WERI-Rb-1 (cell line): Measurements from ENCODE around the gene BIRC7.

Experiments used
- DNase-seq: peaks from one replicate; pipeline ENCODE4 v3.0.0-alpha.2; 2020
- H3K27ac ChIP-seq: fragments of 250-450 bp; sonication (Bioruptor Pico); 2 replicates; pipeline ENCODE4 v1.5.1; 2020; ENCODE audit warnings: mild to moderate bottlenecking, moderate library complexity
- H3K27me3 ChIP-seq: fragments of 250-450 bp; sonication (Bioruptor Pico); 2 replicates; pipeline ENCODE4 v1.5.1; 2021; ENCODE audit warnings: mild to moderate bottlenecking, low read depth, moderate library complexity; ENCODE audit not compliant: insufficient read depth, severe bottlenecking
- H3K36me3 ChIP-seq: fragments of 250-450 bp; sonication (Bioruptor Pico); 2 replicates; pipeline ENCODE4 v1.5.1; 2020; ENCODE audit warnings: mild to moderate bottlenecking, moderate library complexity
- H3K4me3 ChIP-seq: 2 replicates; pipeline ENCODE4 v1.5.1; 2011; ENCODE audit warnings: low read depth, mild to moderate bottlenecking, control low read depth, low read length
- H3K9me3 ChIP-seq: fragments of 250-450 bp; sonication (Bioruptor Pico); 2 replicates; pipeline ENCODE4 v1.5.1; 2021; ENCODE audit warnings: mild to moderate bottlenecking, moderate library complexity; ENCODE audit not compliant: severe bottlenecking
- CTCF ChIP-seq: IDR thresholded peaks from 2 replicates; pipeline ENCODE4 v1.5.1; 2011; ENCODE audit warnings: low read depth, mild to moderate bottlenecking, control low read depth, inconsistent platforms, low read length

BIRC7 gene

GRCh38 chr20:63274381-63275228, 38.9 kb downstream of the BIRC7 start:
- Histone ChIP-seq H3K36me3 (peaks cover 36% of the 10 kb centered on the region), H3K27me3 (no peaks in the 10 kb centered on the region), H3K9me3 (no peaks in the 10 kb centered on the region), H3K4me3 (no peak overlapping the region), H3K27ac (no peak overlapping the region)
- DNase-seq: no peak
- no peak for TF ChIP-seq CTCF

GRCh38 chr20:63275825-63276224, 40.1 kb downstream of the BIRC7 start:
- H3K9me3 ChIP-seq: no peaks in the 10 kb centered on the region

GRCh38 chr20:63276956-63277355, 41.3 kb downstream of the BIRC7 start:
- Histone ChIP-seq H3K36me3 (peaks cover 54% of the 10 kb centered on the region), H3K9me3 (no peaks in the 10 kb centered on the region), H3K27me3 (no peaks in the 10 kb centered on the region), H3K4me3 (no peak overlapping the region), H3K27ac (no peak overlapping the region)
- TF ChIP-seq CTCF: no peak
- DNase-seq: no peak

More at GRCh38 chr20:63275825-63276224, 40.1 kb downstream of the BIRC7 start:
- no peaks in the 10 kb centered on the region for H3K27me3 ChIP-seq
- no peak for DNase-seq
- H3K4me3 ChIP-seq: no peak overlapping the region
- H3K27ac ChIP-seq: no peak overlapping the region
- peaks cover 46% of the 10 kb centered on the region for H3K36me3 ChIP-seq
- no peak for TF ChIP-seq CTCF

DNA sequence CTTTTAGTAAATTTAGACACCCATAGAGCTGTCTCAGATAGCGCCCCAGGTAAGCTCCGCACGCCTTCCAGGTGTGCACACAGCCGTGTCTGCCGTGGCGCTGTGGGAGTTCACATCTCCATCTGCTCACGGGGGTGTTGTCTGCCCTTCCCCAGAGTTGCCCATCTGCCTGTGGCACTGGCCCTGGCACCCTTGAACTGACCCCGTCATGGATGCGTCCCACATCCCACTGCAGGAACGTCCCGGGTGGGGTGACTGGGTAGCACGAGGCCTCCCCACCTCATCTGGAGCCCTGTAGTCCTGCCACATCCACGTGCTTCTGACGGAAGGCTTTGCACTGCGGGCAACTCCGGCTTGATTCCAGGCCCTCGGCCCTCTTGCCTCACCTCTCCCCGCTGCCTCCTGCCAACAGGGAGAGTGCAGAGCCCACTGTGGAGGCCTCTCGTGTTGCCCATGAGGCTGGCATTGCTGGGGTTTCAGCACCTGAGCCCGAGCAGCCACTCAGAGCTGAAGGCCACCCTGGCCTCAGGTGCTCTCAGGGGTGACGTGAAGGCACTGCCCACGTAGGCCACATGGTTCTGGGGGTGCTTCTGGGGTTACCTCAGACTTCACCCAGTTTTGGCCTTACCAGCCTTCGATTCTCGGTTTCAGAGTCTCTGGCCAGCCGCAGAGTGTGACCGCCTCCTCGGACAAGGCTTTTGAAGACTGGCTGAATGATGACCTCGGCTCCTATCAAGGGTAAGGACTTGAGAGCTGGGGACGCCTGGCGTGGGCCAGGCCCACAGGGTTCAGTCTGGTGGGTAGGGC, 42.0 kb downstream of the BIRC7 start:
- no peak for TF ChIP-seq CTCF
- Histone ChIP-seq H3K27ac (no peak overlapping the region), H3K36me3 (peaks cover 54% of the 10 kb centered on the region), H3K4me3 (no peak overlapping the region), H3K9me3 (no peaks in the 10 kb centered on the region), H3K27me3 (no peaks in the 10 kb centered on the region)
- no peak for DNase-seq

DNA sequence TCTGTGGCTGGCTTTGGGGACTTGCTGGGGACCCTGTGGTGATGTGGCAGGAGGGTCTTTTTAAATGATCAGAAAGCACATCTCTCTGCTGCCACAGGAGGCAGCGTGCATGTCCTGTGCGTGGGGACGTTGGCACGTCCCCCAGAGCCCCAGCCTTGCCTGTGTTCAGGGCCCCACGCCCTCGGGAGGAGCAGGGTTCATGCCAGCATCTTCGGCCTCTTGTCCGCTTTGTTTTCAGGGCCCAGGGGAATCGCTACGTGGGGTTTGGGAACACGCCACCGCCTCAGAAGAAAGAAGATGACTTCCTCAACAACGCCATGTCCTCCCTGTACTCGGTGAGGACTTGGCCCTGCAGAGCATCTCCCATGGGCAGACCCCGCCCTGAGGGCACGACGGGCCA, 43.0 kb downstream of the BIRC7 start:
- DNase-seq: no peak
- H3K27ac ChIP-seq: no peak overlapping the region
- no peak overlapping the region for H3K4me3 ChIP-seq
- H3K9me3 ChIP-seq: no peaks in the 10 kb centered on the region
- peaks cover 60% of the 10 kb centered on the region for H3K36me3 ChIP-seq
- TF ChIP-seq CTCF: 0 out of 2 replicates have a peak, but pooled peaks have one; percentile 18
- no peaks in the 10 kb centered on the region for H3K27me3 ChIP-seq
